Measurements from ENCODE around the gene TMEM45B. TPM values are rescaled to one million over a fixed set of nuclear protein-coding genes. Genes with fewer than 3 reads are reported as not detected.

The TMEM45B gene
- polyA plus RNA-seq, 2 of the 4 experiments (the other 2 are of a cell fraction), result 0.44 TPM; not detected in 1

GRCh38 chr11:129885381-129885780 lies 69.7 kb downstream of the TMEM45B start (continued):
- TF ChIP-seq PBX3 (IDR thresholded peaks at IDR 0.05) (no peak), ESRRA (IDR thresholded peaks at IDR 0.05; ENCODE audit: borderline replicate concordance, low read length) (no peak), HOXB13 (CRISPR knock-in tag; IDR thresholded peaks at IDR 0.05; ENCODE audit: low read depth) (no peak), RFX5 (IDR thresholded peaks at IDR 0.05) (no peak)

DNA sequence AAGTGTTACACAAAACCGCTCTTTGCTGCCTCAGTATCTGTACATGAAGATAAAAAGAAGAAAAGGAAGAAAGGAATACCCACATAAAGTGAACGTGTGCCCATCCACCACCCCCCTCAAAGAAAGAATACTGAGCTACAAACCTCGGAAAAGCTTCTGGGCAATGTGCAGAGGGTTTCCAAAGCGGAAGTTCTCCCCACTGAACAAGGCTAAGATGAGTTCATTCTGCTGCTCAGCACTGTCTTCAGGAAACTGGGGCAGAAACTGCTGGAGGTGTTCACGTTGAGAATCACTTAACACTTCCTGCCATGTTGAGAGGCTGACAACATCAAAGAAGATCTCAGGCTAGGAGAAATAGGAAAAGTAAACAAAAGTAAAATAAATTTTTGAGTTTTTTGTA lies 72.8 kb downstream of the TMEM45B start:
- WGBS (ENCODE audit: missing lambda C conversion rate), result 91% methylated on average over 5 of the region's 5 CpGs
- H3K4me3 ChIP-seq, result no peak overlapping the region
- ChIA-PET POLR2A (no interaction called here), CTCF (no interaction called here)
- no peak overlapping the region for H3K4me2 ChIP-seq
- no peaks in the 10 kb centered on the region for H3K9me3 ChIP-seq
- no peak overlapping the region for H3K27ac ChIP-seq
- TF ChIP-seq ELK1 (IDR thresholded peaks at IDR 0.05; ENCODE audit: low read depth, low read length) (no peak), SREBF2 (IDR thresholded peaks at IDR 0.05) (no peak), NFE2L2 (conservative IDR thresholded peaks at IDR 0.05; ENCODE audit: low read length) (no peak), ESRRA (IDR thresholded peaks at IDR 0.05; ENCODE audit: borderline replicate concordance, low read length) (no peak), HEYL (CRISPR knock-in tag; IDR thresholded peaks at IDR 0.05) (no peak), CHD2 (IDR thresholded peaks at IDR 0.05; ENCODE audit: low read length, partially characterized antibody) (no peak), FOSL2 (IDR thresholded peaks at IDR 0.05) (no peak), FOSL2 (CRISPR knock-in tag; IDR thresholded peaks at IDR 0.05) (no peak), RNF2 (IDR thresholded peaks at IDR 0.05; ENCODE audit: borderline replicate concordance, low read depth) (no peak), CHD4 (IDR thresholded peaks at IDR 0.05; ENCODE audit: borderline replicate concordance) (no peak), CEBPB (IDR thresholded peaks at IDR 0.05) (no peak), EHF (CRISPR knock-in tag; IDR thresholded peaks at IDR 0.05) (no peak), MAZ (IDR thresholded peaks at IDR 0.05; ENCODE audit: borderline replicate concordance, low read depth, low read length) (no peak), USF2 (IDR thresholded peaks at IDR 0.05) (no peak), POLR2AphosphoS2 (conservative IDR thresholded peaks at IDR 0.05; ENCODE audit: low read length) (no peak), ZFP36 (IDR thresholded peaks at IDR 0.05; ENCODE audit: borderline replicate concordance, partially characterized antibody) (no peak), JUNB (IDR thresholded peaks at IDR 0.05) (no peak), RCOR1 (IDR thresholded peaks at IDR 0.05; ENCODE audit: low read depth, low read length) (no peak)
- TF ChIP-seq, protein P1, sequence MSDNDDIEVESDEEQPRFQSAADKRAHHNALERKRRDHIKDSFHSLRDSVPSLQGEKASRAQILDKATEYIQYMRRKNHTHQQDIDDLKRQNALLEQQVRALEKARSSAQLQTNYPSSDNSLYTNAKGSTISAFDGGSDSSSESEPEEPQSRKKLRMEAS (IDR thresholded peaks at IDR 0.05), result no peak
- TF ChIP-seq, protein P2, sequence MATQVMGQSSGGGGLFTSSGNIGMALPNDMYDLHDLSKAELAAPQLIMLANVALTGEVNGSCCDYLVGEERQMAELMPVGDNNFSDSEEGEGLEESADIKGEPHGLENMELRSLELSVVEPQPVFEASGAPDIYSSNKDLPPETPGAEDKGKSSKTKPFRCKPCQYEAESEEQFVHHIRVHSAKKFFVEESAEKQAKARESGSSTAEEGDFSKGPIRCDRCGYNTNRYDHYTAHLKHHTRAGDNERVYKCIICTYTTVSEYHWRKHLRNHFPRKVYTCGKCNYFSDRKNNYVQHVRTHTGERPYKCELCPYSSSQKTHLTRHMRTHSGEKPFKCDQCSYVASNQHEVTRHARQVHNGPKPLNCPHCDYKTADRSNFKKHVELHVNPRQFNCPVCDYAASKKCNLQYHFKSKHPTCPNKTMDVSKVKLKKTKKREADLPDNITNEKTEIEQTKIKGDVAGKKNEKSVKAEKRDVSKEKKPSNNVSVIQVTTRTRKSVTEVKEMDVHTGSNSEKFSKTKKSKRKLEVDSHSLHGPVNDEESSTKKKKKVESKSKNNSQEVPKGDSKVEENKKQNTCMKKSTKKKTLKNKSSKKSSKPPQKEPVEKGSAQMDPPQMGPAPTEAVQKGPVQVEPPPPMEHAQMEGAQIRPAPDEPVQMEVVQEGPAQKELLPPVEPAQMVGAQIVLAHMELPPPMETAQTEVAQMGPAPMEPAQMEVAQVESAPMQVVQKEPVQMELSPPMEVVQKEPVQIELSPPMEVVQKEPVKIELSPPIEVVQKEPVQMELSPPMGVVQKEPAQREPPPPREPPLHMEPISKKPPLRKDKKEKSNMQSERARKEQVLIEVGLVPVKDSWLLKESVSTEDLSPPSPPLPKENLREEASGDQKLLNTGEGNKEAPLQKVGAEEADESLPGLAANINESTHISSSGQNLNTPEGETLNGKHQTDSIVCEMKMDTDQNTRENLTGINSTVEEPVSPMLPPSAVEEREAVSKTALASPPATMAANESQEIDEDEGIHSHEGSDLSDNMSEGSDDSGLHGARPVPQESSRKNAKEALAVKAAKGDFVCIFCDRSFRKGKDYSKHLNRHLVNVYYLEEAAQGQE (IDR thresholded peaks at IDR 0.05), result no peak
- no peaks in the 10 kb centered on the region for H3K4me1 ChIP-seq
- DNase-seq (ENCODE audit: low read depth in 1 of 2, low spot score in 1 of 2) (no peak), ATAC-seq (no peak), FAIRE-seq (no peak)
